CD14-positive monocyte (primary cell): ENCODE measurements around the gene THBS2. TPM values are rescaled to one million over a fixed set of nuclear protein-coding genes. Genes with fewer than 3 reads are reported as not detected.

Experiments
- DNase-seq, 3 donors: peaks; one replicate each; pipeline ENCODE4 v3.0.0-alpha.2; 2011 to 2022
- H2AFZ ChIP-seq: 2 replicates; pipeline ENCODE4 v1.6.0; 2012; ENCODE audit warnings: mild to moderate bottlenecking, low read depth, low read length, inconsistent platforms; ENCODE audit not compliant: insufficient read depth, poor library complexity, severe bottlenecking
- H3K27ac ChIP-seq, 2 donors: 1 replicate in 1 of 2; 2 replicates in 1 of 2; pipeline ENCODE4 v1.5.1; 2012 to 2013; ENCODE audit warnings: low read length in 2 of 2, control low read depth in 1 of 2, inconsistent platforms in 1 of 2, low read depth in 1 of 2, mild to moderate bottlenecking in 1 of 2
- H3K27me3 ChIP-seq, 2 donors: one replicate each; pipeline versions ENCODE4 v1.6.0 to v1.6.1; 2011 to 2013; ENCODE audit warnings: low read length in 2 of 2; ENCODE audit not compliant: control insufficient read depth in 2 of 2, insufficient read depth in 2 of 2
- H3K36me3 ChIP-seq, 2 donors: replicated peaks in 1 of 2; 1 replicate in 1 of 2; 2 replicates in 1 of 2; pipeline versions ENCODE4 v1.5.1 to v1.6.1; 2012 to 2013; ENCODE audit warnings: low read length in 2 of 2, control low read depth in 1 of 2, inconsistent platforms in 1 of 2, mild to moderate bottlenecking in 1 of 2; ENCODE audit not compliant: insufficient read depth in 2 of 2, control insufficient read depth in 1 of 2
- H3K4me1 ChIP-seq, 2 donors: 1 replicate in 1 of 2; 2 replicates in 1 of 2; pipeline versions ENCODE4 v1.5.1 to v1.6.1; 2012 to 2013; ENCODE audit warnings: low read length in 2 of 2, control low read depth in 1 of 2, inconsistent platforms in 1 of 2, mild to moderate bottlenecking in 1 of 2, moderate library complexity in 1 of 2; ENCODE audit not compliant: insufficient read depth in 2 of 2, control insufficient read depth in 1 of 2
- H3K4me2 ChIP-seq: replicated peaks from 2 replicates; pipeline ENCODE3; 2012; ENCODE audit warnings: low read length, moderate library complexity, mild to moderate bottlenecking; ENCODE audit not compliant: poor library complexity, severe bottlenecking; ENCODE audit errors: extremely low read depth
- H3K4me3 ChIP-seq, 3 experiments: fragments of 200-600 bp in 1 of 3; sonication (generic) in 1 of 3; replicated peaks in 1 of 3; 1 replicate in 2 of 3; 2 replicates in 1 of 3; pipeline ENCODE4 v1.5.1; 2011 to 2013; ENCODE audit warnings: low read length in 3 of 3, mild to moderate bottlenecking in 3 of 3, control low read depth in 2 of 3, low read depth in 2 of 3, inconsistent platforms in 1 of 3, moderate library complexity in 1 of 3
- H3K79me2 ChIP-seq: 2 replicates; pipeline ENCODE4 v1.6.0; 2012; ENCODE audit warnings: mild to moderate bottlenecking, control low read depth, inconsistent platforms, low read length, moderate library complexity; ENCODE audit not compliant: insufficient read depth
- H3K9ac ChIP-seq: 2 replicates; pipeline ENCODE4 v1.6.0; 2017; ENCODE audit warnings: low read length, mild to moderate bottlenecking; ENCODE audit not compliant: insufficient read depth, poor library complexity, severe bottlenecking
- H3K9me3 ChIP-seq, 2 donors: replicated peaks in 1 of 2; 1 replicate in 1 of 2; 2 replicates in 1 of 2; pipeline versions ENCODE4 v1.5.1 to v1.6.1; 2012 to 2013; ENCODE audit warnings: low read length in 2 of 2, control low read depth in 1 of 2; ENCODE audit not compliant: control insufficient read depth in 1 of 2, insufficient read depth in 1 of 2
- H4K20me1 ChIP-seq: 2 replicates; pipeline ENCODE4 v1.6.0; 2012; ENCODE audit warnings: mild to moderate bottlenecking, low read length, control low read depth, moderate library complexity; ENCODE audit not compliant: insufficient read depth
- H3K27ac Mint-ChIP-seq, 7 donors: one replicate each; pipeline ENCODE4 v1.8.0; 2020; ENCODE audit warnings: mild to moderate bottlenecking in 7 of 7, mixed read lengths in 7 of 7, moderate library complexity in 6 of 7, inconsistent platforms in 2 of 7
- H3K27me3 Mint-ChIP-seq, 3 donors: one replicate each; pipeline ENCODE4 v1.8.0; 2021 to 2022; ENCODE audit warnings: low read depth in 3 of 3, mild to moderate bottlenecking in 3 of 3, mixed read lengths in 3 of 3, moderate library complexity in 3 of 3, inconsistent platforms in 1 of 3
- H3K36me3 Mint-ChIP-seq, 2 donors: one replicate each; pipeline ENCODE4 v1.8.0; 2020; ENCODE audit warnings: mixed read lengths in 2 of 2, inconsistent platforms in 1 of 2, mild to moderate bottlenecking in 1 of 2
- H3K4me1 Mint-ChIP-seq: one replicate; pipeline ENCODE4 v1.8.0; 2020; ENCODE audit warnings: mild to moderate bottlenecking, mixed read lengths
- H3K4me3 Mint-ChIP-seq, 2 donors: one replicate each; pipeline ENCODE4 v1.8.0; 2020; ENCODE audit warnings: mild to moderate bottlenecking in 2 of 2, mixed read lengths in 2 of 2, moderate library complexity in 1 of 2
- H3K9me3 Mint-ChIP-seq, 7 donors: one replicate each; pipeline ENCODE4 v1.8.0; 2020 to 2022; ENCODE audit warnings: mixed read lengths in 7 of 7, mild to moderate bottlenecking in 6 of 7, moderate library complexity in 6 of 7, inconsistent platforms in 2 of 7
- WGBS: methylation state at CpG from one replicate; pipeline ENCODE4 v1.1.5; 2013; ENCODE audit warnings: missing lambda C conversion rate; ENCODE audit not compliant: insufficient coverage; 5-methylcytosine and 5-hydroxymethylcytosine counted together
- intact Hi-C, 2 donors: fragments of 100-400 bp; cut with micrococcal nuclease; formaldehyde crosslinking; loops; one replicate each; pipeline versions ENCODE4 v1.15.0 to v1.15.1; 2023
- polyA plus RNA-seq, 3 donors: library from polyadenylated mRNA; depleted of rRNA in 1 of 3; unstranded in 2 of 3; stranded (reverse) in 1 of 3; fragments of 300-500 nt in 2 of 3; fragments of >200 nt in 1 of 3; fragmentation: Illumina TruSeq in 2 of 3; gene quantifications; 1 replicate in 2 of 3; 2 replicates in 1 of 3; pipeline ENCODE4 v1.2.3, GENCODE V29; 2012 to 2021
- TF ChIP-seq, protein P1 (sequence below): fragments of 200-600 bp; IDR thresholded peaks from one replicate; pipeline ENCODE4 v1.8.0; 2022; ENCODE audit warnings: antibody characterized with exemption, mild to moderate bottlenecking

Gene THBS2
- polyA plus RNA-seq, 3 donors: 0.01 to 0.03 TPM; not detected in 1

DNA sequence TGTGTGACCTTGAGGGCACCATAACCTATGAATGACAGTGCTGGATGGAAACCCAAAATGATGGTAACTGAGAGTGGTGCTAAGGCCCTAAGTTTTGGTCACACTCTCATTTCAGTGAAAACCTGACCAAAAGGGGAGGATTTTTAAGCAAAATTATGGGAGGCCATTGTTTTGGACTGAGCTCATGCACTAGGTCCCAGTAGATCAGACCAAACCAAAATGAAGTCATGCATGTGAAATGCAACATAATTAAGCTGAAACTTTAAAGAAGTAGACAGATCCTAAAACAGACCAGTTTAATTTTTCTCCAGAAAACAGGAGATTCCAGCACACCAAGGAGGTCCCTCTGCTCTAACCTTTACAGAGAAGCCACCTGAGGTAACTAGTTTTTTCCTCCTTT, 24.0 kb upstream of the THBS2 start:
- no peak overlapping the region for H3K4me3 ChIP-seq
- intact Hi-C loops: no loop called here
- H4K20me1 ChIP-seq: no peaks in the 10 kb centered on the region
- H3K4me2 ChIP-seq: no peak overlapping the region
- H3K4me1 Mint-ChIP-seq: peaks cover under 1% of the 10 kb centered on the region
- H3K27ac ChIP-seq: no peak overlapping the region
- TF ChIP-seq, protein P1, sequence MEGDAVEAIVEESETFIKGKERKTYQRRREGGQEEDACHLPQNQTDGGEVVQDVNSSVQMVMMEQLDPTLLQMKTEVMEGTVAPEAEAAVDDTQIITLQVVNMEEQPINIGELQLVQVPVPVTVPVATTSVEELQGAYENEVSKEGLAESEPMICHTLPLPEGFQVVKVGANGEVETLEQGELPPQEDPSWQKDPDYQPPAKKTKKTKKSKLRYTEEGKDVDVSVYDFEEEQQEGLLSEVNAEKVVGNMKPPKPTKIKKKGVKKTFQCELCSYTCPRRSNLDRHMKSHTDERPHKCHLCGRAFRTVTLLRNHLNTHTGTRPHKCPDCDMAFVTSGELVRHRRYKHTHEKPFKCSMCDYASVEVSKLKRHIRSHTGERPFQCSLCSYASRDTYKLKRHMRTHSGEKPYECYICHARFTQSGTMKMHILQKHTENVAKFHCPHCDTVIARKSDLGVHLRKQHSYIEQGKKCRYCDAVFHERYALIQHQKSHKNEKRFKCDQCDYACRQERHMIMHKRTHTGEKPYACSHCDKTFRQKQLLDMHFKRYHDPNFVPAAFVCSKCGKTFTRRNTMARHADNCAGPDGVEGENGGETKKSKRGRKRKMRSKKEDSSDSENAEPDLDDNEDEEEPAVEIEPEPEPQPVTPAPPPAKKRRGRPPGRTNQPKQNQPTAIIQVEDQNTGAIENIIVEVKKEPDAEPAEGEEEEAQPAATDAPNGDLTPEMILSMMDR: no peak
- H3K27ac Mint-ChIP-seq: no peak overlapping the region
- no peak overlapping the region for H2AFZ ChIP-seq
- peaks cover 3 to 10% (median 3%) of the 10 kb centered on the region in 3 donors for H3K27me3 Mint-ChIP-seq
- H3K27me3 ChIP-seq: no peaks in the 10 kb centered on the region
- DNase-seq: no peak
- H3K9me3 ChIP-seq: no peaks in the 10 kb centered on the region
- H3K4me1 ChIP-seq: peaks cover 0 to under 1% of the 10 kb centered on the region in 2 donors
- no peaks in the 10 kb centered on the region for H3K36me3 Mint-ChIP-seq
- no peaks in the 10 kb centered on the region for H3K36me3 ChIP-seq
- no peaks in the 10 kb centered on the region for H3K79me2 ChIP-seq
- no peak overlapping the region for H3K9ac ChIP-seq
- H3K4me3 Mint-ChIP-seq: no peak overlapping the region
- H3K9me3 Mint-ChIP-seq: peaks cover 2 to 7% (median 4%) of the 10 kb centered on the region in 7 donors

DNA sequence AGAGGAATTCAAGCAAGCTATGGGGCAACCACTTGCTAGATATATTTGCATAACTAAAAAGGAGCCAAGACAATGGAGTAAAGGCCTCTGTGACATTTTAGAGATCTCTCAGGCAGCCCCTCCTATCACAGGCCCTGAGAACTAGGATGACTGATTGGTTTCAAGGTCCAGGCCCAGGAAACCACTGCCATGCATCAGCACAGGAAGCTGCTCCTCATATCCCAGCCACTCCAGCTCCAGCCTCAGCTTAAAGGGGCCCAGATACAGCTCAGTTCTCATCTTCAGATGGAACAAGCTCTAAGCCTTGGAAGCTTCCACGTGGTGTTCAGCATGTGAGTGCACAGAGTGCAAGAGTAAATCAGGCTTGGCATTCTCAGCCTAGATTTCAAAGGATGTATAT, 21.1 kb upstream of the THBS2 start:
- WGBS: no CpG with 5 or more reads among the region's 1 CpG
- no peak for DNase-seq
- H3K9me3 Mint-ChIP-seq: peaks cover 0 to 6% (median 3%) of the 10 kb centered on the region in 7 donors
- H3K4me1 Mint-ChIP-seq: peaks cover 20% of the 10 kb centered on the region
- H3K27me3 ChIP-seq: no peaks in the 10 kb centered on the region
- H2AFZ ChIP-seq: no peak overlapping the region
- no peak overlapping the region for H3K4me2 ChIP-seq
- no peak overlapping the region for H3K4me3 Mint-ChIP-seq
- H4K20me1 ChIP-seq: no peaks in the 10 kb centered on the region
- no peak overlapping the region for H3K4me3 ChIP-seq
- no peak overlapping the region for H3K27ac ChIP-seq
- H3K27ac Mint-ChIP-seq: no peak overlapping the region
- peaks cover 0 to 5% (median 3%) of the 10 kb centered on the region in 3 donors for H3K27me3 Mint-ChIP-seq
- peaks cover 10 to 14% of the 10 kb centered on the region in 2 donors for H3K4me1 ChIP-seq
- H3K36me3 Mint-ChIP-seq: no peaks in the 10 kb centered on the region
- H3K9ac ChIP-seq: no peak overlapping the region
- TF ChIP-seq, protein P1: no peak
- H3K79me2 ChIP-seq: no peaks in the 10 kb centered on the region
- intact Hi-C loops: no loop called here
- H3K36me3 ChIP-seq: no peaks in the 10 kb centered on the region
- H3K9me3 ChIP-seq: no peaks in the 10 kb centered on the region
